ENCODE data around the gene PSMG2.

Gene PSMG2

GRCh38 chr18:12766986-12767433, 64.2 kb downstream of the PSMG2 start:
- ChIA-PET POLR2A (no interaction called here), CTCF (interaction anchor here (1.0 kb wide), 1 partner anchor 23 kb away, joined by 3 read pairs; no protein-coding TSS in a partner anchor)
- no peak overlapping the region for H3K4me3 ChIP-seq (ENCODE audit: low read depth, low read length)
- DNase-seq (ENCODE audit: low read depth, low spot score) = no peak
- TF ChIP-seq CTCF (IDR thresholded peaks at IDR 0.05; ENCODE audit: insufficient read depth, low read length, missing control alignments) = no peak

GRCh38 chr18:12767580-12768155, 64.8 kb downstream of the PSMG2 start:
- no peak for TF ChIP-seq CTCF (IDR thresholded peaks at IDR 0.05; ENCODE audit: insufficient read depth, low read length, missing control alignments)
- H3K4me3 ChIP-seq (ENCODE audit: low read depth, low read length) = no peak overlapping the region
- DNase-seq (ENCODE audit: low read depth, low spot score) = no peak
- POLR2A ChIA-PET = no interaction called here
- CTCF ChIA-PET = interaction anchor here (1.0 to 1.1 kb wide), 2 partner anchors 24 to 166 kb away, joined by 3 read pairs; no protein-coding TSS in a partner anchor

GRCh38 chr18:12768625-12769024, 65.8 kb downstream of the PSMG2 start:
- no peak overlapping the region for H3K4me3 ChIP-seq (ENCODE audit: low read depth, low read length)
- no peak for DNase-seq (ENCODE audit: low read depth, low spot score)
- ChIA-PET POLR2A (interaction anchor here (1.0 kb wide), 1 partner anchor 8 kb away, joined by 3 read pairs; no protein-coding TSS in a partner anchor), CTCF (interaction anchor here (1.1 to 1.3 kb wide), 2 partner anchors 25 to 165 kb away, joined by 3 to 5 read pairs; no protein-coding TSS in a partner anchor)
- no peak for TF ChIP-seq CTCF (IDR thresholded peaks at IDR 0.05; ENCODE audit: insufficient read depth, low read length, missing control alignments)

- H3K4me3 ChIP-seq (ENCODE audit: low read depth, low read length) = no peak overlapping the region
- no peak for TF ChIP-seq CTCF (IDR thresholded peaks at IDR 0.05; ENCODE audit: insufficient read depth, low read length, missing control alignments)
- DNase-seq (ENCODE audit: low read depth, low spot score) = no peak
- ChIA-PET CTCF (interaction anchor here (1.3 kb wide), 1 partner anchor 25 kb away, joined by 5 read pairs; no protein-coding TSS in a partner anchor), POLR2A (interaction anchor here (1.0 kb wide), 1 partner anchor 8 kb away, joined by 3 read pairs; no protein-coding TSS in a partner anchor)
Measured at GRCh38 chr18:12769136-12769535, 66.3 kb downstream of the PSMG2 start.

GRCh38 chr18:12769644-12770440, 67.0 kb downstream of the PSMG2 start:
- DNase-seq (ENCODE audit: low read depth, low spot score) = no peak
- TF ChIP-seq CTCF (IDR thresholded peaks at IDR 0.05; ENCODE audit: insufficient read depth, low read length, missing control alignments) = no peak
- POLR2A ChIA-PET = no interaction called here
- CTCF ChIA-PET = interaction anchor here (1.3 kb wide), 1 partner anchor 26 kb away, joined by 5 read pairs; no protein-coding TSS in a partner anchor
- H3K4me3 ChIP-seq (ENCODE audit: low read depth, low read length) = no peak overlapping the region
